K562 (cell line): Measurements from ENCODE around the gene GLRX5. TPM values are rescaled to one million over a fixed set of nuclear protein-coding genes. Genes with fewer than 3 reads are reported as not detected.

Experiments used
- BACH1 ChIP-seq: fragments of 200-800 bp; sonication (Bioruptor generic); IDR thresholded peaks from 2 replicates; pipeline ENCODE4 v1.6.1; 2016; ENCODE audit warnings: missing genetic modification characterization, missing compliant biosample characterization
- BRCA1 ChIP-seq, 2 experiments: fragments of 450-650 bp in 1 of 2; sonication (generic) in 1 of 2; formaldehyde crosslinking in 1 of 2; IDR thresholded peaks; 2 replicates each; pipeline versions ENCODE4 v1.5.0 to v1.6.1; 2017 to 2020; ENCODE audit warnings: mild to moderate bottlenecking in 1 of 2, missing genetic modification reagents in 1 of 2
- HDGF ChIP-seq: fragments of 450-650 bp; IDR thresholded peaks from 2 replicates; pipeline ENCODE4 v1.6.1; 2016
- HSF4 ChIP-seq: fragments of 250-450 bp; sonication (Bioruptor Pico); IDR thresholded peaks from 2 replicates; pipeline ENCODE4 v2.1.2; 2022; ENCODE audit warnings: mild to moderate bottlenecking, moderate library complexity, borderline replicate concordance
- PURB ChIP-seq: sonication (generic); formaldehyde crosslinking; IDR thresholded peaks from 2 replicates; pipeline ENCODE4 v1.9.0; 2021; ENCODE audit warnings: low read depth, mild to moderate bottlenecking, missing genetic modification reagents
- ZNF318 ChIP-seq, 2 experiments: fragments of 450-650 bp; IDR thresholded peaks; 2 replicates each; pipeline ENCODE4 v1.6.1; 2016; ENCODE audit warnings: mild to moderate bottlenecking in 2 of 2, borderline replicate concordance in 1 of 2, low read depth in 1 of 2, moderate library complexity in 1 of 2
- ZNF583 ChIP-seq: fragments of 250-450 bp; sonication (Bioruptor Pico); IDR thresholded peaks from 2 replicates; pipeline ENCODE4 v1.4.0; 2020
- ZNF584 ChIP-seq: fragments of 200-800 bp; sonication (Bioruptor generic); IDR thresholded peaks from 2 replicates; pipeline ENCODE4 v1.6.1; 2016; ENCODE audit warnings: low read depth, mild to moderate bottlenecking, missing genetic modification characterization, missing compliant biosample characterization
- ZNF76 ChIP-seq: fragments of 250-450 bp; sonication (Bioruptor Pico); IDR thresholded peaks from 2 replicates; pipeline ENCODE4 v1.4.0; 2020; ENCODE audit warnings: mild to moderate bottlenecking, moderate library complexity, borderline replicate concordance
- polyA plus RNA-seq, 8 experiments: library from polyadenylated mRNA; depleted of rRNA in 4 of 8; stranded (reverse) in 5 of 8; unstranded in 3 of 8; fragments of >200 nt; fragmentation: Nextera tagmentation in 2 of 8; fragmentation: Illumina TruSeq in 1 of 8; extraction: Ambion mirVana in 2 of 8; extraction: Trizol in 1 of 8; gene quantifications; 2 replicates each; pipeline versions ENCODE4 v1.2.1 to v1.2.3, GENCODE V29; 2011 to 2014; ENCODE audit warnings: inconsistent platforms in 1 of 8, missing spikeins in 1 of 8
- total RNA-seq, 7 experiments: library from RNA; depleted of rRNA in 6 of 7; stranded (reverse); fragments of >200 nt in 6 of 7; fragmentation: Illumina TruSeq in 2 of 7; extraction: Trizol in 2 of 7; gene quantifications; 2 replicates each; pipeline versions ENCODE4 v1.2.1 to v1.2.3, GENCODE V29; 2011 to 2021; ENCODE audit warnings: low replicate concordance in 1 of 7

Gene GLRX5
- total and polyA plus RNA-seq, 9 of the 15 experiments (the other 6 are each of a cell fraction or from before 2014, with no cell fraction given), result 16.7 to 96.8 (median 66.8) TPM

DNA sequence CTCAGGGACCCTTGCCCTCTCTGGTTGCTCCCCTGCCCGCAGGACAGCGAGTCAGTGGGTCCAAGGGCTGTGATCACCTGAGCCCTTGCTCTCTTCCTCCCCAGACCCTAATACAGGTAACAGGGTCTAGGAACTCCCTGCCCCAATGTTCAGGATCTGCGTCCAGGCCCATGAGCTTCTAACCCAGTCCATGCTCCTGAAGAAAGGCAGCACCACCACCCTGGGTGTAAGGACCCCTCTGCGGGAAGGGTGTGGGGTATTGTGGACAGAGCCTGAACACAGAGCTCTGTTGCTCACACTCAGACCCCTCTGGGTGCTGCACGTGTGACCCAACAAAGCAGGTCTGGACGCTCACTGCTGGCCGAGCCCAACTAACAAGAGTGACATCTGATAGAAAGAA is 18.3 kb downstream of the GLRX5 start (continued):
- TF ChIP-seq ZNF318 (IDR thresholded peaks at IDR 0.05; ENCODE audit: borderline replicate concordance in 1 of 2, low read depth in 1 of 2) (no peak), ZNF583 (CRISPR knock-in tag) (no peak), PURB (CRISPR knock-in tag) (no peak), BACH1 (no peak), ZNF76 (no peak), HDGF (no peak), ZNF584 (CRISPR knock-in tag) (no peak), HSF4 (CRISPR knock-in tag) (no peak), BRCA1 (IDR thresholded peaks at IDR 0.05) (no peak), BRCA1 (CRISPR knock-in tag; IDR thresholded peaks at IDR 0.05) (no peak)
- TF ChIP-seq, all 486 proteins: peak for 0
